ENCODE measurements around the gene ARHGAP19.
A peak's percentile ranks its signal among the peaks of the same experiment; 100 is the strongest.
"Not testable (repeated sequence)": the region's sequence is repeated elsewhere in the genome, so short reads cannot be mapped to it uniquely, and the experiment has no call there.

ARHGAP19 gene

DNA sequence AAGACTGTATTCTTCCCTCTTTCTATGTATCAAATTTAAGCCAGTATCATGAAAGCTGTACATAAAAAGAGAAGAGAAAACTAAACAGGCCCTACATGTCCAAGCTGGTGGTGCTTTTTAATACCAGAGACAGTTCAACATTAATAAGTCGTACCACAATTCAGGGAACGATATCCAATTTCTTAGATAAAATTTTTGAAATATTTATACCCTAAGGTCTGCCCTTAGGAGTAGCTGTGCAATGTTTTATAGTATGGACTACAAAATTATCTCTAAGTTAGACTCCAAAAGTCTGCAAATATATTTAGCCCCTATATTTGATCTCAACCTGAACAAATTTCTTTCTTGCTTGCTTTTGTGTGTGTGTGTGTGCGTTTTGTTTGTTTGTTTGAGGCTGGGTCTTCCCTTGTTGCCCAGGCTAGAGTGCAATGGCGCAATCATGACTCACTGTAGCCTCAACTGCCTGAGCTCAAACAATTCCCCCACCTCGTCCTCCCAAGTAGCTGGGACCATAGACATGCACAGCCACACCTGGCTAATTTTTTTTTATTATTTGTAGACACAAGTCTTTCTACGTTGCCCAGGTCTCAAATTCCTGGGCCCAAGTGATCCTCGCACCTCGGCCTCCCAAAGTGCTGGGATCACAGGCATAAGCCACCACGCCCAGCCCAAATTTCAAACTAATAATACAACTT lies 13.2 kb downstream of the ARHGAP19 start:
- no peak for DNase-seq

DNA sequence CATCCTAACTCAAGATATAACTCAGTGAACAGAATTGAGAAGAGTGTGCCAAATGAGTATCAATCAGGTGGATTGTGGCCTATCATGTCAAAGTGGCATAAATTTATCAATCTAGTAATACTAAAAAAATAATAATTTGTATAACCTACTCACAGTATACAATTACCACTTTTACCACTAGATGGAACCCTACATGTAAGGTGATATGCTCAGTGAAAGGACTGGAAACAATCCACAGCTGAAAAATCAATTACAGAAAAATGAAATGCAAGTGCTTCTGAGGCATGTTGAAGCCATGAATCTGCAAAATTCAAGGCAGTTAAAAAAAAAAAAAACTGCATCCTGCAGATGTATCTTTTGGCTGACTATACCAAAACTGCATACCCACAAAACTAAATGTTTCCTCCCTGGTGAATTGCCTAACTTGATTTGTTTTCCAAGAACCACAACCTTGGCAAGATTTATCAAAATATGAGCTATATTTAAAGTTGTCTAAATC lies 13.9 kb downstream of the ARHGAP19 start:
- DNase-seq: peak; percentile 88 to 95

DNA sequence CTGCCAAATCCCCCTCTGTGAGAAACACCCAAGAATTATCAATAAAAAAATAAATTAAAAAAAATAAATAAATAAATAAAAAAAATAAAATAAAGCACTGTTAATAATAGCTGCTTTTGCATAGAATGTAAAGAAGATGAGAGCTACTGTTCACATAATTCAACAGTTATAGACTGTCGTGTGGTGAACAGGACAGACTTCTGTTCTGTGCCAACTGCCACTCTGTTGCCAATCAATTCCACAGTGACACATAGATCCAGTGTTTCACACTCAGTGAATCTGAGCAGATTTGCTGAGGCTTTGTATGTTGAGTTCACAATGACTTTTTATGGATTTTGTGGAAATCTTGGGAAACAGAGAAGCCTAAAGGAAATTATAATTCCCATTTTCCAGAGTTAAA lies 14.9 kb downstream of the ARHGAP19 start:
- DNase-seq: peak; percentile 43

DNA sequence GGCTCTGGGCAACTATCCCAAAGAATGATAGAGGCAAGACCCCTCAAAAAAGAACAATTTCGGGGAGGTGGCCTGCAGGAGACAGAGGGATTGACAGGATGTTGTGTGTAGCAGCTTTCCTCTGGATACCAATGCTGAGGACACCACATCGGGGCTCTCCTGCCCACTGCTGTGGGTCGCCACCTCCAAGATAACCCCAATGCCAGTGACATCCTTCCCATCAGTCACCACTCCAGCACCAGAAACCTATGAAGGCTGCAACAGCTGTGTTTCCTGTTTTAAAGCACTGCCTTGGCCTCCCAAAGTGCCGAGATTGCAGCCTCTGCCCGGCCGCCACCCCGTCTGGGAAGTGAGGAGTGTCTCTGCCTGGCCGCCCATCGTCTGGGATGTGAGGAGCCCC lies 17.6 kb downstream of the ARHGAP19 start:
- DNase-seq: peak; percentile 66 to 69

DNA sequence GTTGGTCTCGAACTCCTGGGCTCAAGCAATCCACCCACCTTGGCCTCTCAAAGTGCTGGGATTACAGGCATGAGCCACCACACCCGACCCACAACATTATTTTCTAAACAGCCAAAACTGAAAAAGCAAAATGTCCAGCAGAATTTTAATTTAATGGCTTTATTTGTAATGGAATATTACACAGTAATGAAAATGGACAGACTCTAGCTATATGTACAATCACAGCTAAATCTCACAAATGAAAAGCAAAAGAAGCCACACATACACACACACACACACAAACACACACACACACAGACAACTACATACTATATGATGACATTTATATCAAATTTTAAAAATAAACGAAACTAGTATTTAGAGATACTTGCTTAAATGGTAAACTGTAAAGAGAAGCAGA lies 18.7 kb downstream of the ARHGAP19 start:
- no peak for DNase-seq

DNA sequence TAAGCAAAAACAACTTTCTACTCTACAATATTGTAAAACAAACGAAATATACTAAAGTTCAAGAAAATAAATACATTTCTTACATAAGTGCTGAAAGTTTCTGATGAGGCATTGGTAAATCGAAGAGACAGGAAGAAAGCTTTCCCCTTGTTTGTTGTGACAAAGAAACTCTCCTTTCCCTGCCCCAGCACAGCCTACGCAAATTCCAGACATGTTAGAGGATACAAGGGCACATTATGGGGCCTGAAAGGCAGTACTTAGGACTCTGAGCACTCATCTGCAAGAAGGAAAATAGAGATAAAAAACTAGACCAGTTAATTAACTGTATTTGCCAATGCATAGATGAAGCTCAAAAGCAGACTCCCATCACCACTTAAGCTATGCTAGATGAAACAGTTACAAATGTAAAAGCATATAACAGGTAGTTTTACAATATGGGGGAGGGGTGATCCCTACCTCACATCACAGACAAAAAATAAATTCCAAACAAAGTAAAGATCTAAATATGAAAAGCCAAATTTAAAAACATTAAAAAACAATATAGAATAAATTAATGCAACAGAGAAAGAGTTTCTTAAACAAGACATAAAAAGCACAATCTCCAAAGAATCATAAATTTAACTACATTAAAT lies 21.8 kb downstream of the ARHGAP19 start:
- DNase-seq: no peak

DNA sequence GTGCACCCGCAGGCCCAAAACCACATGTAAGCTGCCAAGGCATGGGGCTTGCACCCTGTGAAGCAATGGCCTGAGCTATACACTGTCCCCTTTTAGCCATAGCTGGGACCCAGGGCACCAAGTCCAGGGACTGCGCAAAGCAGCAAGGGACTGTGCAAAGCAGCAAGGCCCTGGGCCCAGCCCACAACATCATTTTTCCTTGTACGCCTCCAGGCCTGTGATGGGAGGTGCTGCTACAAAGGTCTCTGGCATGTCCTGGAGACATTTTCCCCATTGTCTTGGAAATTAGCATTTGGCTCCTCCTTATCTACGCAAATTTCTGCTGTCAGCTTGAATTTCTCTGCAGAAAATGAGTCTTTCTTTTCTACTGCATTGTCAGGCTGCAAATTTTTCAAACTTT lies 24.8 kb downstream of the ARHGAP19 start:
- no peak for DNase-seq

DNA sequence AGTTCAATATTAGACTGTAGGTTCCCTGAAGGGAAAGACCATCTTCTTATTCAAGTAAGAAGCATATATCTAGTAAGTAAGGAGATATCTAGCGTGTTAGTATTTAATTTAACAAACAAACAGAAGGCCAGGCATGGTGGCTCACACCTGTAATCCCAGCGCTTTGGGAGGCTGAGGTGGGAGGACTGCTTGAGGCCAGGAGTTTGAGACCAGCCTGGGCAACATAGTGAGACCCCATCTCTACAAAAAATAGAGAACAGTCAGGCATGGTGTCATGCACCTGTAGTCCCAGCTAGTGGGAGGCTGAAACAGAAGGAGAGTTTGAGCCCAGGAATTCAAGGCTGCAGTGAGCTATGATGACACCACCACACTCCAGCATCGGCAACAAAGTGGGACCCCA lies 27.3 kb downstream of the ARHGAP19 start:
- DNase-seq: not testable (repeated sequence)

DNA sequence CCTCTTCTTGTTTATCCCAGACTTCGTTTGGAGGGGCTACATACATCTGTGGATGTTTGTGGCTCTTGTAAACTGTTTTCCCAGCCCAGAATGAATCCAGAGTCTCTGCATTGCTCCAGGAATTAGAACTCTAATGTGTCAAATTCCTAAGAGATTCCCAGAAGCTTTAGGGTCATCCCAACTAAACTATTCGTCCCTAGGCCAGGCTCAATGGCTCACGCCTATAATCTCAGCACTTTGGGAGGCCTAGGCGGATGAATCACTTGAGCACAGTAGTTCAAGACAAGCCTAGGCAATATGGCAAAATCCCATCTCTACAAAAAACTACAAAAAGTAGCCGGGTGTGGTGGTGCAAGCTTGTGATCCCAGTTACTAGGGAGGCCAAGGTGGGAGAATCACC lies 28.5 kb downstream of the ARHGAP19 start:
- no peak for DNase-seq

DNA sequence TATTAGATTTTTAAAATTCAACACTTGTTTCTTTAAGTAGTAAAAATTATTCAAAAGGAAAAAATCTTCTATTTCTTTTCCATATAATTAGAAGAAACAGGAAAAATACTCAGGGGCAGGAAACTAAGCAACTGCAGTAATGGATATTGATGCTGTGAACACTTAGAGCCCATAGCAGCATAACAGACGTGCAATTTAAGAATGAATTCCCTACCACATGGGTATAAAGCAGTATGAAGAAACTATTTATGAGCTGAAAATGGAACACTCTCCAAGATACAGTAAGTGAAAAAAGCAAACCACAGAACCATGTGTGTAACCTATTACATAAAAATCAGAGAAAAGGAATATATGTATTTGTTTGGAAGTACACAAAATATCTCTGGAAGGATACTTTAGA lies 30.8 kb downstream of the ARHGAP19 start:
- DNase-seq: no peak

DNA sequence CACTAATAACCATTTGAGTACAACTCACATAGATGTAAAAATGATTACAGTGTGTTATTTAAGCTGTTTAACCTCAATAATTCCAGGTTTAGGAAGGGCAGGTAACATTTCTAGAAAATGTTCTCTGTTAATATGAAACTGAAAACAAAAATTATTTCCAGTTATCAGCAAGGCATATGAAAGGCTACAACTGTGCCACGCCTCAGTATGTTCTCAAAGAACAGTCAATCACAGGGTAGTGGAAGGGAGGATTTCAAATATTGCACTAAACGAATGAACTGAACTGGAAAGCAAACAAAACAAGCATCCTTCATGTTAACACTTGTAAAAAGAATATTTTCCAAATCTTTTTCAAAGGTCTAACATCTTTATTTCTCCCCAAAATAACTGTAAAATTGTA lies 31.3 kb downstream of the ARHGAP19 start:
- DNase-seq: no peak

DNA sequence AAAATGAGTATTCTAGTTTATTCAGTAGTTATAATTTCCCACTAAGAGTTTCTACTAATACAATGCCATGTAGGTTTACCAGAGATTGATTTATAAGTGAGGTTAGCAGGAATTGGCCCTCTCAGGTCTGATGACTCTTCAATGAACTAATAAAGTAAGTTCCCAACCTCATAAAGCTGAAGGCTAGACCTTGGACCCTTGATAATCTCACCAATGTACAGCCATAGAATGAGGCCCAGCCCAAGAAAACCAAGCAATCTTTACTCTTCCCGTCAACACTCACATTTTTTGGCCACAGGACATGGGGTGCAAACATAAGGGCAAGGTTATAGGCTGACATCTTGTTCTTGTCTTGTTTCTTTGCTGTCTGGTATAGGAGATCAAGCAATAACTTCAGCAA lies 33.3 kb downstream of the ARHGAP19 start:
- no peak for DNase-seq

DNA sequence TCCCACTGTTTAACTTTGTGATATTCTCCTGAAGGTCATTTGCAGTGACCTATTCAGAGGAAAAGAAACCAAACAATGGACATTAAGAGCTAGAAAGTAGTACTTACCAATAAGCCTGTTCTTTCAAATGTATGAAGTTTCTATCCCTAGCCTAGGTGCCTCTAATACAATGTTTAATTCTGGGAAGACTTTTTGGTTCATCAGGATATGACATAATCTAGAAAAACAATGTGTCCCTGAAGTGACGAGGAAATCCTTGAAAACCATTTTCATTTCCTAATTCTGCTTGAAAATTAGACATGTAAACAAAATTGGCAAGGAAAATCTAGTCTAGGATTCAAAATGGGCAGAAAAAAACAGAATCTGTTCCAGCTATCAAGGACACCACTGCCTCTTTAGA lies 36.1 kb downstream of the ARHGAP19 start:
- no peak for DNase-seq

DNA sequence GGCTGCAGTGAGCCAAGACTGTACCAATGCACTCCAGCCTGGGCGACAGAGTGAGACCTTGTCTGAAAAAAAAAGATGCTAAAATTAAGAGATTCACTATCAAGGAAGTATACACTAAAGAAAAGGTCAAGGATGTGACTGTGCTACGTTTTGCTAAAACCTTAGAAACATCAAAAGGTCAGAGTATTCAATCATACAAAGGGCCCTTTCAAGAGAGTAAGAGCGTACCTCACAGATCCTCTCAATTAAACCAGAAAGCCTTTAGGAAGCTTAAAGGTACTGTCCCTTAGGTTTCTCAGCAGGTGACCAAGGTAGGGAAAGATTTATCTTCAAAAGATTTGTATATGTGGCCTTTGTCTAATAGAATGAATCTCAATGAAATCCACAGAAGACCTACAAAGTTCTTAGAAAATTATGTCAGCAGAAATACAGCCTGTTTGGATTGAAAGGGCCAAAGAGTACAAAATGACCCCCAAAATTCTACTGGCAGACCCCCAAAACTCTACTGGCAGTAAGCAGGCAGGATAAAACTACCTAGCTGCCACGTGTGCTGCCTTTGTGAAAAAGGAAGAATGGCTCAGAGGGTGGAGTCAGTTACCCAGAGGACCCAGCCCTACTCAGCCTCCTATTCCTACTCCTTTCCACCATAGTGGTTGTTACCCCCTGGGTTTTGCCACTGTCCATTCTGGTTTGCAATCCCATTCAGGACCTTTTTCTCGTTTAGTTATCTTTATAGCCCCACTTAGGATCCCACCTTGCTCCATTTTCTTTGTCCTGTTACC lies 36.7 kb downstream of the ARHGAP19 start:
- no peak for DNase-seq

DNA sequence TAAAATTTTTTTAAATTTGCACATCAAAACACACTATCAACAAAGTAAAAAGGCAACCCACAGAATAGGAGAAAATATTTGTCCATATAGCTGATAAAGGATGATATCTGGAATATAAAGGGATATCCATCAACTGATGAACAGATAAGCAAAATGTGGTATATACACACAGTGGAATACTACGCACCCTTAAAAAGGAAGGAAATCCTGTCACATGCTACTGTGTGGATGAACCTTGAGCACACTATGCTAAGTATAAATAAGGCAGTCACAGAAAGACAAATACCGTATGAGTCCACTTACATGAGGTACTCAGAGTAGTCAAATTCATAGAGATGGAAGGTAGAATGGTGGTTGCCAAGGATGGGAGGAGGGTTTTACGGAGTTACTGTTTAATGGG lies 37.7 kb downstream of the ARHGAP19 start:
- DNase-seq: no peak

DNA sequence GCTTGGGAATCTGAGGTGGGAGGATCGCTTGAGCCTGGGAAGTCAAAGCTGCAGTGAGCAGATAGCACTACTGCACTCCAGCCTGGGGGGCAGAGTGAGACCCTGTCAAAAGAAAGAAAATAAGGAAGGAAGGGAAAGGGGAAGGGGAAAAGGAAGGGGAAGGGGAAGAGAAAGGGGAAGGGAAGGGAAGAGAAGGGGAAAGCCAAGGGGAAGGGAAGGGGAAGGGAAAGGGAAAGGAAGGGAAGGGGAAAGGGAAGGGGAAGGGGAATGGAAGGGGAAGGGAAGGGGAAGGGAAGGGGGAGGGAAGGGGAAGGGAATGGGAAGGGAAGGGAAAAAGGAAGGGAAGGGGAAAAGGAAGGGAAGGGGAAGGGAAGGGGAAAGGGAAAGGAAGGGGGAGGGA lies 41.5 kb downstream of the ARHGAP19 start:
- DNase-seq: no peak

DNA sequence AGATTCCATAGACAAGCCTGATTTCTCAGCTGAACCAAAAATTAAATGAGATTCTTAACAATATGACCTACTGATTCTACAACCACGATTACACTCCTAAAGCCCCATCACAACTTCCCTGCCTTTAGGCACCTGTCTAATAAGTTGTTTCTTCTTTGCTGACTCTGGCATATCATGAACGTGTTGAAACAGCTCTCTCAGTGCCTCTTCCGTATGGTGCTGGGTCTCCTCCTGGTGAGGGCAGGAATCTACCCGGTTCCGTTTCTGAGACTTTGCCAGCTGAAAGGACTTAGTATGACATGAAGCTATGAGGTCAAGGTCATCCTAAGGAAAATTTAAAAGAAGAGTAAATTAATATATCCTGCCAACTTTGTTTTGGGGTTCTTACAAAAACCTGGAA lies 48.6 kb downstream of the ARHGAP19 start:
- no peak for DNase-seq

DNA sequence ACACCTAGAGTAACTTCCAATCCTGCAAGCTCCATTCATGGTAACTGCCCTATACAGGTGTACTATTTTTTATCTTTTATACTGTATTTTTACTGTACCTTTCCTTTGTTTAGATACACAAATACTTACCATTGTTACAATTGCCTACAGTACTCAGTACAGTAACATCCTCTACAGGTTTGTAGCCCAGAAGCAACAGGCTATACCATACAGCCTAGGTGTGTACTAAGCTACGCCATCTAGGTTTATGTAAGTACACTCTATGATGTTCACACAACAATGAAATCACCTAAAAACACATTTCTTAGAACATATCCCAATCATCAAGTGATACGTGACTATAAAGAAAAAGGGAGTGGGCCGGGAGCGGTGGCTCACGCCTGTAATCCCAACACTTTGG lies 53.6 kb downstream of the ARHGAP19 start:
- no peak for DNase-seq

DNA sequence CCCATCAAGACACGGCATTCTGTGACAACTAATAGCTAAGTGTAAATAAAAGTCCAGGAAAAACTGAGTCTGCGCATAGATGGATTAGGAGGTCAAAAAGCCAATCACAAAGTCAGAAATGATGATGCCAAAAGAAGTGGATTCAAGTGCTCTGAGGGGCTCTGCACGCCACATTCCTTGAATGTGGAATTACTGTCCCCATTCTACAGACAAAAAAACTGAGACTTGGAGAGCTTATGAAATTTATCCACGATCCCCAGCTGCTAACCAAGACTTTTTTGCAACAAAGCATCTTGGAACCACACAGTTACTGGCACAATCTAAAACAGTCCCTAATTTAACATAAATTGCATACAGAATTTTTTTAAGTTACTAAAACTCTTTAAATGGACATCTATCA lies 57.1 kb downstream of the ARHGAP19 start:
- DNase-seq: no peak

DNA sequence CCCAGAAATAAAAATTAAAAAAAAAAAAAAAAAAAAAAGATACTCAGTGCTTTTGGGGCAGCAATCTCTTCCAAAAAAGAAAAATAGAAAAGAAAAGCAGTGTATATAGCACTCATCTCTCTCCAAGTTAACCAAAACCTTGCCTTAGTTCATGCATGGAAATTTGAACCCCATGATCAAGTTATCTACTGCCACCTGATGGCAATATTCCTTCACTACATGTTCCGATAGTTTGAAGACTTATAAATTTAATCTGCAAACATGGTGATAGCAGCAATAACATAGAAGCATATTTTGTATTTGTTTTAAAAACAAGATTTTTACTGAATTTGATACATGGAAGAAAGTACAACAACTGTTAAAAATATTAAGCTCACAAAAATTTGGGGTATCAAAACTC lies 58.0 kb downstream of the ARHGAP19 start:
- DNase-seq: peak; percentile 77 to 81

DNA sequence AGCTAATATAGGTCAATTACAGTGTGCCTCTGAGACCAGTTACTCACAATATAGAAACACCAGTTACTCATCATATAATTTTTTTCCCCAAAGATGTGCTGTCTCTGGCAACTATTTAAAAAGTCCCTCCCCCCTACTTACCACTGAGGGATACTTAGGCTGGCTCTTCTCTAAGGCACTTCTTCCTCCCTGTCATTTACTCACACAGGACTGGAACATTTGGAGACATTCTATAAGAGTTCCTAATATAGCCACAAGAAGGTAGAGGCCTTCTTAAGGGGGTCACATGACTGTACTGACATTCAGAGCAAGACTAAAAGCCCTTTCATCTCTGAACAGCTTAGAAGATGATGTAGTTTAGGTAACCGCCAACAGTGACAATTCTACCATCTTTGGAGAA lies 62.3 kb downstream of the ARHGAP19 start:
- peak in 1 of 2 experiments; percentile 11 for DNase-seq

DNA sequence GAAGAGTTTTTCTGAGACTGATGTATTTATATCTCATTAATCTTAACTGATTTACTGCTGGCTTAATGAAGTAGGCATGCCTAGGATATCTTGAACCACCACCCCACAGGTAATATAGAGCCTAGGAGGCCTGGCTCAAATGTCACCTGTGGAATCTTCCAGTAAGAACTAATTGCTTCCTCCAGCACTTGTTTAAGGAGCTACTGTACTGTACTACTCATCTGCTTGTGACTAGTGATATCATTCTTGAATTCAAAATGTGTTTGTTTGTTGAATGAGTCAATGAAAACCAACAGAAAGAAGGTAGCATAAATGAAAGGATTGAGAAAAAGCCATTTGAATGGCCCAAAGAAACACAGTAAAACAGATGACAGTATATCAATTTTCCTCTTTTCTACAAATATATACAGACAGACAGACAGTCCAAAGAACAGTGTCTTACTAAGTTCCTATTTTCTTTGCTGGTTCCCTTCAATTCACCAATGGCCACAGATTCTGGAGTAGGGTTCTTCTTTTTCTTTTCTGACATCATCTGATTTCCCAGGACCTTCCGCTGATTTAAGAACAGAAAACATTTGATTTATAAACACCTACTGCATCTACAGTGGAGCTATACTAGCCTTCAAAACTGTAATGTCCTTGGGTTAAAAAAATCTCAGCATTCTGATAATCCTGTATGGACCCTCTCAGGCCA lies 63.0 kb downstream of the ARHGAP19 start:
- DNase-seq: no peak

DNA sequence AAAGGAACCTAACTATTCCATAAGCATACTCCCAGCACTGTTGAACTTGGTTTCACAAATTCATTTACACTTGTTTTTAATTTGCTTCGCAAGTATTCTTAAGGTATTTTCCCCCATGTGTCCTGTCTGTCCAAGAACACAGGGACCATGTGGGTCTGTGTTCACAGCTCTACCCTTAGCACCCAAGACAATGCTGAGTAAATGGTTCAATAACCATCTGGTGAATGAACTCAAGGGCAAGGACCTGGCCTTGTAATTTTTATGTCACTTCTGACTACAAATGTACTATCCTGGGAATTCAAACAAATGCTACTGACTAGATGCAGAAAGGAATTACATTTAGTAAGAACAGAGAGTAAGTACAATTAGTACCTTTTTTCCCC lies 63.7 kb downstream of the ARHGAP19 start:
- no peak for DNase-seq
